ENCODE measurements around the gene OR56A3. TPM values are rescaled to one million over a fixed set of nuclear protein-coding genes. Genes with fewer than 3 reads are reported as not detected.

Gene OR56A3
- total RNA-seq, 1 donor from 2014 or later = not detected

DNA sequence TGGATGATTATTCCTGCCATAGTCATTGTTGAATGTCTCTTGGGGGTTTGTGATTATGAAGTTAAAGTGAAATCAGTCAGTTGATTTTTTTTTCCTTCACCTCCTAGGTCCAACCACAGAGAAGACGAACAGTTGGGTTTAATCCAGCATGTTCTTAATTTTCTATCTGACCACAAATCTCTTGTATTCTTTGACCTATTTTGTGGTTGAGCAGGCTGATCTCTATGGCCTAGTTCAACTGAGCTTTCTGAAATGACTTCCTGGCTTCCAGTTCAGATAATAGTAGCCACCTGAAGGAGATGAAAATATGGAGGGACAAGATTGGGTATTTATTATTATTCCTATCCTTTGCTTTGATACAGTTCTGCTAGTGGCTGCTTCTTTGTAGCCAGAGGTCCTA, 31.5 kb downstream of the OR56A3 start:
- ATAC-seq = no peak

DNA sequence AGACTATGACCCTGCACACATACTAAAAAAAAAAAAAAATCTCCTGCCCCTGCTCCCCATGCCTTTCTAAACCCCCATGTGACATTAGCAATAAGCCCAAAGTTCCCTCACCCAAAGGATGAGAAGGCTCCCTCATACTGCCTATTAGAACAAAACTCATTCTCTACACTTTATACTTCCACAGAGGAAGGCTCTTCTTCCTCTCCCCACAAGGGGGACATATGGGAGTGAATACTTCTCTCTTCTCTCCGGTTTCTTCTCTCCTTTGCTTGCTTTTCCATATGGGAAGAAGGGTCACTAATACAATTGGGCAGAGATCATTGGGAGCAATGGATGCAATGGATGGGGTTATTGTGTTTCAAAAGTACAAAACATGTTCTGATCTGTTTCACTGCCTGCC, 41.4 kb downstream of the OR56A3 start:
- no peak for ATAC-seq

DNA sequence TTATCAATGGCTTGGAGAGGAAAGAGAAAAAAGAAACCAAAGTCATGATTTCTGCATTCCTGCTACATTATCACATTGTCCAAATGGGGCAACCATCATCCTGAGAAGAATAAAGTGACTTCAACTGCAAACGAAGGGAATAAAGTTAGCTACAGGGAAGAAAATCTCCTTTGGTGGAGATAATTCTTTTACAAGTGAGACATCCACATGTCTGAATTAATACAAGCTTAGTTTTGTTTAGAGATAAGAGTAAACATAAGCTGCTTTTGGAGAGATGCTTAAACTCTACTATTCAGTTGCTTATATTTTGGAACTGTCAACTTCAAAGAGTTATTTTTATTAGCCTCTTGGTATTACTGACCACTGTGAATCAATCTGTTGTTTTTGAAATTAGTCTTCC, 44.8 kb downstream of the OR56A3 start, which contains the start of gene OR52L1:
OR52L1 (minus strand) TSS at position 101 of the 400 bp plus-strand sequence; CDS start at position 46, 55 bp downstream.
- ATAC-seq = no peak

- no peak for ATAC-seq
Observed at GRCh38 chr11:5989203-5989602, 47.2 kb downstream of the OR56A3 start.

DNA sequence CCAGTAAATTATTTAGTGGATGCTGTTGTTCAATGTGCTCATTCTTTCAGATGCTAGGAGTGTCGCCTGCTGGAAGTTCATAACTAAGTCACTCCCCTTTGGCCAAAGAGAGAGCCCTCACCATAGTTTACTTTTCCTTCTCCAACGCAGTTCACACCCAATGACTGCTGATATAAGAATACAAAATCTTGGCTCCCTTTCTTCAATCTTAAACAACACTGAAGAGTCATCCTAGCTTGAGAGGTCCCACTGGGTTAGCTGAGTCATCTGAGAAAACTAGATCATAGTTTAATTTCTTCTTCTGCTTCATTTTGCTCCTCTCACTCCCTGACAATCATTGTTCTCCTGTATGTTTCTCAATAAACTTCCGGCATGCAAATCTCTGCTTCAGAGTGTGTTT, 50.1 kb downstream of the OR56A3 start:
- no peak for ATAC-seq

DNA sequence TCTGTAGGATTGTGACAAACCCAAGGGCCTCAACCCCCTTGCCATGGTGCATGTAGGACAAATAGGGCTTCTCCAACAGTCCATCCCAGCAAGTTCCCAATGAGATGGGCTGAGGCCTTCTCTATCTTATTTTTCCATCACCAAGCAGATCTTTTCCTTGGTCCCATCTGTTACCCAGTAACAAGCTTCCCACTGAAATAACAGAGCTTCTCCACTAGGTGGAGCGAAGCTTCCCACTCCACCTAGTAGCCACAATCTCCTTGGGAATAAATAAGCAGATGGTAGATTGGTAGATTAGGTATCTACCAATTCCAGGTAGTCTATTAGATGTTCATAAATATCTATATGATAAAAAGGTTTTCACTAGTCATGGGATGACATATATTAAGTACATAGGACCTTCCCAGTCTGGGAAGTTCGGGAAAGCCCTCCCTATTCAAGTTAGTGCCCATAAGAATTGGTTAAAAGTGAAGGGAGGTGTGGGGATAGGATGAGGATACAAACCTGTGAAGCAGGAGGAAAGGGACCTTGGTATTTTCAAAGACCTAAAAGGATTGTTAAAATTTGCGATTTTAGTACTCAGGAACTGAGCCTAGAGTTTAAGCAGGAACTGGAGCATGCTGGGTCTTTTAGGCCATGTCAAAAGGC, 50.7 kb downstream of the OR56A3 start:
- ATAC-seq = no peak

DNA sequence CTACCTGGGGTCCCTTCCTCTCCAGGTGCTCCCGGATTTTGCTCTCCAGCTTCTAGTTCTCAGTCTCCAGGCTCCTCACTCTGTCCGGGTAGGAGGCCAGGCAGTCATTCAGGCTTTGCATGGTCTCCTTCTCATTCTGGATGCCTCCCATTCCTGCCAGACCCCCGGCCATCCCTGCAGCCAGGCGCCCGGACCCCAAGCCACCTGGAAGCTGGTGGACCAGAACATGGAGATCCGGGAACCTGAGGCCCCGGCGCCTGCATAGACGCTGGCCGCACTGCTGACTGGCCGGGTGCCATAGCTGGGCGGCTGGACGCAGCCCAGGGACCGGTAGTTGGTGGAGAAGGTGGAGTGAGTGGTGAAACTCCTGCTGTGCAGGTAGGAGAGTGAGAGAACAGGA, 52.7 kb downstream of the OR56A3 start:
- no peak for ATAC-seq

Other genes with a start within 250 kb of the OR56A3 start
- not detected for gene OR56B1, start 205.8 kb upstream of the OR56A3 start, total RNA-seq
- not detected for gene OR52N4, start 188.0 kb upstream of the OR56A3 start, total RNA-seq
- gene OR52N5, start 158.9 kb upstream of the OR56A3 start, total RNA-seq = not detected
- not detected for gene OR52N1, start 151.0 kb upstream of the OR56A3 start, total RNA-seq
- not detected for gene OR52N2, start 133.3 kb upstream of the OR56A3 start, total RNA-seq
- not detected for gene OR52E6, start 100.4 kb upstream of the OR56A3 start, total RNA-seq
- not detected for gene OR52E8, start 84.6 kb upstream of the OR56A3 start, total RNA-seq
- gene OR52E4, start 61.6 kb upstream of the OR56A3 start, total RNA-seq = not detected
- not detected for gene OR52E5, start 49.0 kb upstream of the OR56A3 start, total RNA-seq
- gene OR56A5, start 26.2 kb downstream of the OR56A3 start, total RNA-seq = not detected
- gene OR52L1, start 44.7 kb downstream of the OR56A3 start, total RNA-seq = not detected
- gene OR56A4, start 64.7 kb downstream of the OR56A3 start, total RNA-seq = not detected
- gene OR56A1, start 88.5 kb downstream of the OR56A3 start, total RNA-seq = not detected
- gene OR56B4, start 165.4 kb downstream of the OR56A3 start, total RNA-seq = not detected
- gene OR52B2, start 228.1 kb downstream of the OR56A3 start, total RNA-seq = not detected

All from esophagus mucosa (tissue), 1 donor.